ENCODE measurements around the gene ZNF532. TPM values are rescaled to one million over a fixed set of nuclear protein-coding genes. Genes with fewer than 3 reads are reported as not detected.

ZNF532 gene
- total RNA-seq, 1 experiment from 2014 or later, result 18.6 TPM

- Histone ChIP-seq H3K36me3 (peaks cover 18% of the 10 kb centered on the region), H3K27me3 (no peaks in the 10 kb centered on the region), H3K9me3 (no peaks in the 10 kb centered on the region), H3K4me3 (no peak overlapping the region)
- no peak for DNase-seq
Observed at GRCh38 chr18:58941426-58942099, 76.9 kb downstream of the ZNF532 start.

GRCh38 chr18:58943896-58944295, 79.2 kb downstream of the ZNF532 start:
- H3K4me3 ChIP-seq, result no peak overlapping the region
- no peaks in the 10 kb centered on the region for H3K27me3 ChIP-seq
- no peaks in the 10 kb centered on the region for H3K9me3 ChIP-seq
- no peak for DNase-seq
- peaks cover 17% of the 10 kb centered on the region for H3K36me3 ChIP-seq

GRCh38 chr18:58947136-58947732, 82.6 kb downstream of the ZNF532 start:
- Histone ChIP-seq H3K27me3 (no peaks in the 10 kb centered on the region), H3K4me3 (no peak overlapping the region), H3K9me3 (no peaks in the 10 kb centered on the region), H3K36me3 (peaks cover 13% of the 10 kb centered on the region)
- no peak for DNase-seq

- H3K27me3 ChIP-seq, result no peaks in the 10 kb centered on the region
- DNase-seq, result no peak
- no peak overlapping the region for H3K4me3 ChIP-seq
- H3K36me3 ChIP-seq, result peaks cover 10% of the 10 kb centered on the region
- no peaks in the 10 kb centered on the region for H3K9me3 ChIP-seq
Observed at GRCh38 chr18:58949031-58949430, 84.4 kb downstream of the ZNF532 start.

GRCh38 chr18:58951986-58952702, 87.5 kb downstream of the ZNF532 start:
- peaks cover 13% of the 10 kb centered on the region for H3K36me3 ChIP-seq
- DNase-seq, result no peak
- no peak overlapping the region for H3K4me3 ChIP-seq
- no peaks in the 10 kb centered on the region for H3K27me3 ChIP-seq
- H3K9me3 ChIP-seq, result no peaks in the 10 kb centered on the region

GRCh38 chr18:58952858-58953257, 88.2 kb downstream of the ZNF532 start:
- Histone ChIP-seq H3K36me3 (peaks cover 10% of the 10 kb centered on the region), H3K27me3 (no peaks in the 10 kb centered on the region), H3K4me3 (no peak overlapping the region), H3K9me3 (no peaks in the 10 kb centered on the region)
- no peak for DNase-seq

GRCh38 chr18:58953627-58954026, 89.0 kb downstream of the ZNF532 start:
- peaks cover 7% of the 10 kb centered on the region for H3K36me3 ChIP-seq
- no peak overlapping the region for H3K4me3 ChIP-seq
- no peaks in the 10 kb centered on the region for H3K9me3 ChIP-seq
- no peak for DNase-seq
- no peaks in the 10 kb centered on the region for H3K27me3 ChIP-seq

- no peak for DNase-seq
- H3K9me3 ChIP-seq, result no peaks in the 10 kb centered on the region
- peaks cover 7% of the 10 kb centered on the region for H3K36me3 ChIP-seq
- H3K4me3 ChIP-seq, result no peak overlapping the region
- no peaks in the 10 kb centered on the region for H3K27me3 ChIP-seq
Observed at GRCh38 chr18:58955001-58955400, 90.3 kb downstream of the ZNF532 start.

GRCh38 chr18:58955738-58956137, 91.1 kb downstream of the ZNF532 start:
- Histone ChIP-seq H3K27me3 (no peaks in the 10 kb centered on the region), H3K9me3 (no peaks in the 10 kb centered on the region), H3K4me3 (no peak overlapping the region), H3K36me3 (peaks cover 11% of the 10 kb centered on the region)
- no peak for DNase-seq

- no peak for DNase-seq
- Histone ChIP-seq H3K36me3 (peaks cover 11% of the 10 kb centered on the region), H3K27me3 (no peaks in the 10 kb centered on the region), H3K4me3 (no peak overlapping the region), H3K9me3 (no peaks in the 10 kb centered on the region)
Observed at GRCh38 chr18:58958628-58959027, 94.0 kb downstream of the ZNF532 start.

GRCh38 chr18:58960508-58960907, 95.8 kb downstream of the ZNF532 start:
- Histone ChIP-seq H3K36me3 (peaks cover 9% of the 10 kb centered on the region), H3K9me3 (no peaks in the 10 kb centered on the region), H3K4me3 (no peak overlapping the region), H3K27me3 (no peaks in the 10 kb centered on the region)
- no peak for DNase-seq

- no peaks in the 10 kb centered on the region for H3K27me3 ChIP-seq
- H3K9me3 ChIP-seq, result no peaks in the 10 kb centered on the region
- no peak overlapping the region for H3K4me3 ChIP-seq
- H3K36me3 ChIP-seq, result peaks cover 8% of the 10 kb centered on the region
- no peak for DNase-seq
Observed at GRCh38 chr18:58960946-58961722, 96.5 kb downstream of the ZNF532 start.

- no peak for DNase-seq
- H3K36me3 ChIP-seq, result peaks cover 6% of the 10 kb centered on the region; the same call in 1 of the 2 replicates
- no peaks in the 10 kb centered on the region for H3K27me3 ChIP-seq
- H3K9me3 ChIP-seq, result no peaks in the 10 kb centered on the region
- no peak overlapping the region for H3K4me3 ChIP-seq
Observed at GRCh38 chr18:58962336-58962735, 97.7 kb downstream of the ZNF532 start.

- Histone ChIP-seq H3K27me3 (no peaks in the 10 kb centered on the region), H3K36me3 (peaks cover 5% of the 10 kb centered on the region; the same call in 1 of the 2 replicates), H3K4me3 (no peak overlapping the region), H3K9me3 (no peaks in the 10 kb centered on the region)
- no peak for DNase-seq
Observed at GRCh38 chr18:58965291-58966004, 100.8 kb downstream of the ZNF532 start.

GRCh38 chr18:58966005-58966677, 101.5 kb downstream of the ZNF532 start:
- Histone ChIP-seq H3K27me3 (no peaks in the 10 kb centered on the region), H3K4me3 (no peak overlapping the region), H3K9me3 (no peaks in the 10 kb centered on the region), H3K36me3 (peaks cover 5% of the 10 kb centered on the region; the same call in 1 of the 2 replicates)
- no peak for DNase-seq

- no peak for DNase-seq
Observed at GRCh38 chr18:58966704-58967103, 102.0 kb downstream of the ZNF532 start.

More at GRCh38 chr18:58966704-58967103, 102.0 kb downstream of the ZNF532 start:
- H3K9me3 ChIP-seq, result no peaks in the 10 kb centered on the region
- H3K36me3 ChIP-seq, result peaks cover 5% of the 10 kb centered on the region; the same call in 1 of the 2 replicates
- no peak overlapping the region for H3K4me3 ChIP-seq
- no peaks in the 10 kb centered on the region for H3K27me3 ChIP-seq
